Kidney glomerular epithelial cell (primary cell): ENCODE measurements around the gene ASAP2.
"Not testable (repeated sequence)": the region's sequence is repeated elsewhere in the genome, so short reads cannot be mapped to it uniquely, and the experiment has no call there.

Experiments
- DNase-seq: peaks from one replicate; lab custom pipeline; 2025; lab: John Stamatoyannopoulos, UW

ASAP2 gene

DNA sequence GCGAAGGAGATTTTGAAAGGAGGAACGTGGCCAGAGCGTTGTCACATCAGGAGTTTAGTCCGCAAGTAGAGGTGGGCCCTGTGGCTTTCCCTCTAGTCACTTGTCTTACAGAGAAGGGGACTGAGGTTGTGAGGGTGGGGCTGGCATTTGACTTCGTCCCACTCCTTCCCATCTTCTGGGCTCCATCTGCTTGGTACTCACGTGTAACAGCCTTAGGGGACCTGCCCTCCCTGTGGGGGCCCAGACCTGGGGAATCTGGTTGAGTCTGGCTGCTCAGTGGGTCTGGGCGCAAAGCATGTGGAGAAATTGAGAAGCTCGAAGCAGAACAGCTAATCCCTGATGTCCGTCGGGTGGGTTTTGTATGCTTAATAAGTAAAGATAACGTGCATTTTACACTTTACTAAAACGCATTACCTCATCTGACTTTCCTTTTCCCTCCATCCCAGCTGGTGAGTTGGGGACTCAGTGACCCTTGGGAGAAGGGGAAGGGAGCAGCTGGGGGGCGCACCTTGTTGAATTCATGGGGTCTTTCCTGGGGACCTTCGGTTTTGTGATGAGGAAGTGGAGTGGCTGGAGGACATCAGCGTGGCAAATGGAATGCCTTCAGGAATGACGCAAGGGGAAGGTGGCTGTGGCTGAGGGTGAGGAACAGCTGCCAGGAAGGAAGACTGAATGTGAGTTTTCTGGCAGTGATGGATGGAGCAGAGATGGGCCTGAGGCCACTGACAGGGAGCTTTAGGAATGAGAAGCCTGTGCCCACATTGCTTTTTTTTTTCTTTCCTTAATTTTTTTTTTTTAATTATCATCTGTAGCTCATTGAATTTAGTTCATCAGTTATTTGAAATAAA lies 44.8 kb downstream of the ASAP2 start:
- DNase-seq: peak; percentile 55

DNA sequence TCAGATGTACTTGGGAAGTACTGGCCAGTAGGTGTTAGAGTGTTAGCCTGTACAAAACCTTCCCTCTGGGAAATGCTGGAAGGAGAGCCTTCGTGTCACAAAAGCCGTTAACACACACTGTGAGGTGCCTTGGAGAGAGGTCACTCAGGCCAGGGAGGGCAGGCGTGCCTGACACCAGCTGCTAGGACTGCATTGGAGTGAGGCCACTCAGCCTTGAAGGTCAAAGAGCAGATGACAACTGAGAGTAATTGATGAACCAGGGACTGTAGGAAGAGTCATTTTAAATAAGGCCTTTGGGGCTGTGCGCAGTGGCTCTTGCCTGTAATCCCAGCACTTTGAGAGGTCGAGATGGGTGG lies 45.4 kb downstream of the ASAP2 start:
- DNase-seq: no peak

DNA sequence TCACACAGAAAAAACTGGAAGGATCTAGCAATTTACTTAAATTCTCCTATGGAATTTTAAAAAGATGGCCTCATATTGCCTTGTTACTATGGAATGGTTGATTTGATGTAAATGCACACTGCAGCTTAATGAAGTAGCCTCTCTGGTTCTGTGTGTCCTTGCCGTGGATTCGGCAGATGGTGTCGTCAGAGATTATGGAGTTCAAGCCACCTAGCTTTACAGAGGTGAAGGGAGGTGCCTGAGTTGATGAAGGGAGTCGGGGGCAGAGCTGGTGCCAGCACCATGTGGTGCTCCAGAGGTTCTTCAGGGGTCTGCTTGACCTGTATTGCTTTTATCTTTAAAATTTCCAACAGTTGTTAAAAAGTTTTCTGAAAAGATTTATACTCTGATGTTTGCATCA lies 48.8 kb downstream of the ASAP2 start:
- no peak for DNase-seq

DNA sequence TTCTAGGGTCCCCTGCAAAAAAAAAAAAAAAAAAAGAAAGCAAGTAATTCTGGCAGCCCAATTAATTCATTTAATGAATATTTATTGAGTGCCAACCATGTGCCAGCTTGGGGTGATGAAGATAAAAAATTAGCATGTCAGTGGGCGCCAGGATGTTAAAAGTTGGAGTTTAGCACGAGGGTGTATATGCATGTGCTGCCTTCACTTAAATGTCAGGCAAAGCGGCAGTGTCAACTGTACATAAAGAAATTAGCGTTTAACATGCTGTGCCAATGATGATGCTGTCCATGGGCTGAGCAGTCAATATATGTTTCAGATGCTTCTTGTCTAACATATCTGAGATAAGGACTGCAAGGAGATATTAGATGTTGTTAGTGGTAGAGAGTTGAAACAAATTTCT lies 49.5 kb downstream of the ASAP2 start:
- no peak for DNase-seq

DNA sequence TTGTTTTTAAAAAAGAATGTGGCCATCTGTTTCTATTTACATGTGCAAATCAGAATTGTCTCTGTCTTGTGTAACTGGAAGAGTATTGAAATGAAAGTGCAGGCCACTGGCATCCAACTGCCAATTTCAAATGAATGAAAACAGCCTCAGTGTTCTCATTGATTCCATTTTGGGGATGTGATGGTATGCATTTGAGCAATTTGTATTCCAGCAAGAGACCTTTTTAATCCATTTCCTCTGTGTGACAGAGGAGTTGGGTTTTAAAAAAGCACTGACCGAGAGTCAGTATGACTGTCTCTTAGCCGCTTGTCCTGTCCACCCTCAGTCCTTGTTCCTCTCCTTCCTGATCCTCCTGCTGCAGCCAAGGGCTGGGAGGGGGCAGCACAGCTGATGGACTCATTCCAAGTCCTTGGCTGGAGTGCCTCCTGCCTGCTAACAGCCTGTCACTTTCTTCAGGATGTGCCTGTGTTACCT lies 50.0 kb downstream of the ASAP2 start:
- DNase-seq: no peak

DNA sequence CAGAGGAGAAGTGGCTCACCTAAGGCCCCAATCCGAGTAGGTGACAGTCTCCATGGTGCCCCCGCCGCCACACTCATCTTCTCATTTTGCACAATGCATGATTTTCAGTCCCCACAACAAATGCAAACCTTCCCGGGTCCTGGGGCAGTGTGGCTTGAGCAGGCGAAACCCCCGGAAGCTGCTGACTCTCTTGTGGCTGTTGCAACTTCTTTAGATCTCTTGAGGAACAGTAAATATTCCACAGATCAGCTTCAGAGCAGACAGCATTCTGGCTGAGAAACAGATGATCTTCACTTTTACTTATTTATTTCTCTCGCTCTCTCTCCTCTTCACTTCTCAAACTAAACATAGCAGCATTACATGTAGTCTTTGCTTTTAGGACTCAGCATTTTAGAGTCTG lies 51.9 kb downstream of the ASAP2 start:
- DNase-seq: no peak

DNA sequence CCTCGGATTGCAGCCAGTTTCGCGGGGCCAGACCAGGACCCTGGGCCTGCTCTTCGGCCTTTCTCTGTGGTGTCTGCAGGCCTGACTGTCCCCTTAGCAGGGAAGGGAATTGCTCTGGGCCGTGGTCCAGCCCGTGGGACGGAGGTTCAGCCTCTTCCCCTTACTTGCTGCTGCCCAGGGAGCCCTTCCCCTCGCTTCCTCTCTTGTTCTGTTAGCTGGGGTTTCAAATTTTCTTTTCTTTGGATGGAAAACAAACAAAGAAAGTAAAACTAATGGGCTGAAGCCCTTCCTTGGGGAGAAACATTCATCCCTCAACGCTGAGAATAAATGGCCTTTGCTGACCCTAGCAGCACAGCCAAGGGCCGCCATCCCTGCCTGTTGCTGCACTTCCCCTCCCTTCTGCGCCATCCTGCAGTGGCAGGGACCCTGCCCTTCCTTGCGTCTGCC lies 52.4 kb downstream of the ASAP2 start:
- DNase-seq: no peak

DNA sequence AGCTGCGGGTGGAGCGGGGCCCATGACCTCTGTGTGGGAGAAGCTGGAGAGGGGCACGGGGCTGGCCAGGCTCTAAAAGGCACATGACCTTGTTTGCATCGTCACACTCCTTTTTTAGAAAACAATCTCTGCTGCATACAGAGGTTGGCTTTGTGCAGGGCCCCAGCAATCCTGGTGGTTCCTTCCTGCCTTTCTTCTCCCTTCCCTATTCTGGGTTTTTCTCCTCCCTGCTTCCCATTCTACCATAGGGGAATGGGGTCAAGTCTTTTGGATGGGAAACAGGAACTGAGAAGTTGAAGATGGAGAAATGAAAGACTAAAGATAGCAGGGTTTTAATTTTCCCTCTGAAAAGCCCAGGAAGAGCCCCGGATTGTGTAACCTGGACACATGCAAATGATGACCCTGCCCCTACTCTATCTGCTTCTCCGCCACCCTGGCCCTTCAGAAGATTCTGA lies 53.9 kb downstream of the ASAP2 start:
- DNase-seq: no peak

DNA sequence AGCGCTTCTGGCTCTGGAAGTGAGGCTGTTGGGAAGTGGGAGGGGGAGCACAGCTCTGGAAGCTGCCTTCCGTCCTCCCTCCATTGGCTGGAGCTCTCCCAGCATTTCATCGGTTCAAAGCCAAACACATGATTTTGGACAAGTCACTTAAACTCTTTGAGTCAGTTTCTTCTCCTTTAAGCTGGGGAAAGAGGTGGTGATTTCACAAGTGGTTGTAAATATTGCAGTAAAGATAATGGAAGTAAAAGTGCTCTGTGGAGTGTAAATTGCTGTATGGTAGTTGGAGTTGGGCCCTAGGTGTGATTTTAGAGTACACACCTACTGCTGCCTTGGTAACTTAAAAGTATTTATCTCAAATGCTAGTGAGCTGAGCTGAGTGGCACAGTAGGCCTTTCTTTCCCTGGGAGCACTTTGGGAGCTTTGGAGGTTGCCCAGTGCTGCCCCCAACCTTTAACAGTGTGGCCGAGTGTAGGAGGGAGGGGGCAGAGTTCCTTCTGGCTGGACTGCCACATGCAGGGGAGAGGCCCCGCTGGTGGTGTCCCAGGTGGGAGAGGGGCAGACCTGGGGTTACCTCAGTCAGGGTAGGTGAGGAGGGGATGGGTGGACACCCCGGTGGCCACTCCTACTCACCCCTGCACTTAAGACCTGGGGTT lies 54.7 kb downstream of the ASAP2 start:
- DNase-seq: no peak

DNA sequence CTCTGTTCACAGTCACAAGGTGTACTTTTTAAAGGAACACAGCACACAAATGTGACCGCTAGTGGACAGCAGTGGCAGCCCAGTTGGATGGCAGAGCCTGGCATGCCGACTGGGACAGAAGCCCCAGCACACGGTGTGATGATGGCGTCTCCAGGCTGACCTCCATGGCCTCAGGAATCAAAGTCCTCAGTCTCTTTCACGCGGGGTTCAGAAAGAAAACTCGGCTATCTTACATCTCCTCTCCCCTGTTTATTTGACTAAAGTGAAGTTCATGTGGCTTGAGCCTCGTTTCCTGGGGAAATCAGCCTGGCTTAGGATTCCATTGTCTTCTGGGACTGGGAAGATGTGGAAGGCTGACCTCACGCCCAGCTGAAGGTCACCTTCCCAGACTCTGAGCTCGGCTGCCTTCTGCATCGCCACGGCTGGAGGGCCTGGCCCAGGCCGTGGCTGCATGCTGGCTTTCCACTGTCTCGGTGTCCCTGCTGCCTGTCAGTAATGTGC lies 56.1 kb downstream of the ASAP2 start:
- no peak for DNase-seq

DNA sequence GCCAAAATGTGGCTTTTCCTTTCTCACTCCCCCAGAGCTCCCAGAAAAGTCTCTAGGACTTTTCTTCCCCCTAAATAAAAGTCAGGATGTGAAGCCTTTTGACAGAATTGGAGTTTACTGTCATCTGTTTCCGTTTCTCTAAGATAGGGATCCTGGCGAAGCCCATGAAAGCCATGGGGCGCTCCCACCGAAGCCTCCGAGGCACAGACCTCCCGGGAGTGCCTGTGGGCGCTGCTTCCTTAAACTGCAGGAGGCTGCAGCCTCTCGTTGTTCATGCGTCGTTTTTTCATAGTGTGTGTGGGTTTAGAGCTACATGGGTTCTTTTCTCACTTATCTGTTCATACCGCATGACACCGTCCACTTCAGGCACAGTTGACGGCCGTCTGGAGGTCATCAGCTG lies 56.8 kb downstream of the ASAP2 start:
- DNase-seq: no peak

DNA sequence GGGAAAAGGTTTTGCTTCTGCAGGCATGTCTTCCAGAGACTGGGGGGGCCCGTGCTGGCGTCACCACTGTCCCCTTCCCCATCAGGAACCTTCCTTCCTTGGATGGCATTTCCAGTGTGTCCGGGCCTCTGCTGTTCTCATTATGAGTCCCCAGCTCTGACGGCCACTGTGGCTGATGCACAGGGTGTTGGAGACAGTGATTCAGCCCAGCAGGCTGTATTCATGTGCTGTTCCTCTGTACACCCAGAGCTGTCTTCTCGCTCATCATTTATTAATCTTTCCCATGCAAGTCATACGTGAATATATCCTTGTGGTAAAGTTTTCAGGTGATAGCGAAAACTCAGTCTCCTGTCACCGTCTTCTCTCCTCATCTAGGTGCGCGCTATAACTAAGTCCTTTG lies 57.7 kb downstream of the ASAP2 start:
- no peak for DNase-seq

DNA sequence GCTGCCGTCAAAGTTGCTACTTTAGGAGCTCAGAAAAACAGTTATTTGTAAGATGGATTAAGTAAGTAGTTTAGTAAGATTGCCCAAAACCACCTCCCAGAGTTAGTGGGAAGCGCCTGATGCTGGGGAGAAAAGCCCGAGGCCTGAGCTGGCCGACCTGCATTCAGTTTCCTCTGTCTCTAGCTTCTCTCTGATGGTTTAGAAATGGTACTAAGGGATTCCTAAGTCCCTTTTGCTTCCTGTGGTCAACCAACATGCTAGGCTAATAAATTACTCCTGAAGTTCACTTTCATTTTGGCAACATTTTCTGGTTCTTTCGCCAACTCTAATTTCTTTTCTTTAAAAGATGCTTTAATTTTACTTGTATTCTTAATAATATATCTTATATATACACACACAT lies 60.1 kb downstream of the ASAP2 start:
- DNase-seq: no peak

DNA sequence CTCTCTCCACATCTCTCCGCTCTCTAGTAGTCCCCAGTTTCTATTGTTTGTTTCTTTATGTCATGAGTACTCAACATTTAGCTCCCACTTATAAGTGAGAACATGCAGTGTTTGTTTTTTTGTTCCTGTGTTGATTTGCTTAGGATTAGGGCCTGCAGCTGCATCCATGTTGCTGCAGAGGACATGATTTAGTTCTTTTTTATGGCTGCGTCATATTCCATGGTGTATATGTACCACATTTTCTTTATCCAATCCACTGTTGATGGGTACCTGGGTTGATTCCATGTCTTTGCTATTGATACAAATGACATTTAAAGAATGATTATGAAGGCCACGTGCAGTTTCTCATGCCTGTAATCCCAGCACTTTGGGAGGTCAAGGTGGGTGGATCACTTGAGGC lies 60.7 kb downstream of the ASAP2 start:
- DNase-seq: not testable (repeated sequence)

DNA sequence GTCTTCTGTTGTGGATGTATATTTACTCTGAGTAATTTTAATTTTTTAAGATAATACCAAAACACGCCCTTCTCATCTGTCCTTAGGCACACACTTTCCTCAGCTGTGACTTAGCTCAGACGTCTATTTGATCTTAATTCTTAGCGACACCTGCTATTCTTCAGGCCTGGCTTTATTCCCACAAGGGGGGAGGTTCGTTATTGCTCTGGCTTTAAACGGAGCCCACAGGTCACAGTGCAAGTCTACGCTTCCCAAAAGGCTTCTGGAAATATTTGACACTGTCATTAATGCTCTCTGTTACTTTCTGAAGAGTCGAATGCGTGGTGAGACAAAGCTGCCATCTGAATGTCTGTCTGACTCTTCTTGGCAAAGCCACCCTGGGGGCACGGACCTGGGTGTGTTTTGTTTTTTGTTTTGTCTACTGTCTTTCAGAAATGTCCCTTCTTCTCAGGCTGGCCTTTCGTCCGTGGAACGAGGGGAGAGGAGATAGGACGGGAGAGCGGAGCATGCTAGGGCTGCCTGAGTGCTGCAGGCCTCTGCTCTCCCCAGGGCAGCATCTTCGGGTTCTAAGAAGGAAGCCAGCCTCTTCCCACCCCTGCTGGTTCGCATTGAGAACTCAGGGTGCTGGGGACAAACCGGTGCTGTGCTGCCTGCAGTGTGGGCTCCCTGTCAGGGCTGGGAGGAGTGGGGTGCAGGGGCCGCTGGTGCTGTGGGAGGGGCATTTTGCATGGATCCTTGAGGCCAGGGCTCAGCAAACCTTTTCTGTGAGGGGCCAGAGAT lies 61.9 kb downstream of the ASAP2 start:
- no peak for DNase-seq

DNA sequence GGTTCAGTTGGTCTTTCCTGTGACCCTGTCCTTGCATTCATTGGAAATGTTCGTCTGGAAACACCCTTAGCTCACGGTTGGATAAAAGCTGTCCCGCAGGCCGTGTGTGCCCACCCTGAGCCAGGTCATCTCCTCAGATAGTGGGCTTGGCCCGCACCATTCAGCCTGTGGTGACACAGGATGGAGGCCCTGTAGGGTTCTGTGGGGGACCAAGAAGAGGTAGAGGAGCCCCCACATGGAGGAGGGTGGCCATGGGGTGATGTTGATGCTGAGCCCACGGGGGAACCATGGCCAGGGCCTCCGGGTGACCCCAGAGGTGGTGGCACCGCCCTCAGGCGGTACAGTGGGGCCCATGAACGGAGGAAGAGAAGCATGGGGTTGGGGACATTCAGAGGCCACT lies 62.7 kb downstream of the ASAP2 start:
- DNase-seq: no peak

DNA sequence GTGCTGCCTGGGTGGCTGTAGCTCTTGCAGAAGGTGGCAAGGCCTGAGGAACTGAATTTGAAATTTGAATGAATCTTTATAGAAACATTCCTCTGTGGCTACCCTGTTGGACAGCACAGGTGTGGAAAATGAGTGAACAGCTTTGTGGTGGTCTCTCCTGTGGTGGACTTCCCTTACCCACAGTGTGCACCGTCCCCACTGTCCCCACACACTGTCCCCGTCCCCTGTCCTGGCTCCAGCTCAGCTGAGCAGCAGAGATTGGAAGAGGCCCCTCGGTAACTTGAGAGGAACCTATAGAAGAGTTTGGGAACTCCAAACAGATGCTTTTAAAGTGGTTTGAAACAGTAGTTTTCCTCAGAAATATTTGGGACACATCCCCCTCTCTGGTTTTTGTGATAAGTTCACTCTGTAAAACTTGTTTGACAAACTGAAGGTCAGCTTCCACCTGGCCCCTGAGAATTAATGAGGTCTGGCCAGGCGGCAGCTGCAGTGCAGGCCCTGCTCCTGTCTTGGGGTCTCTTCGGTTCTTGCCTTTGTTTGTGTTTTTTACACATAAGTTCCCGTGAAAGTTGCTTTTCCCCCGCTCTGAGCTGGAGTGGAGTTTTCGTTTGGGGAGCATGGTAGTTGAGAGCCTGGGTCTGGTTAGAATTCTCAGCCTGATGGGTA lies 63.2 kb downstream of the ASAP2 start:
- DNase-seq: no peak

DNA sequence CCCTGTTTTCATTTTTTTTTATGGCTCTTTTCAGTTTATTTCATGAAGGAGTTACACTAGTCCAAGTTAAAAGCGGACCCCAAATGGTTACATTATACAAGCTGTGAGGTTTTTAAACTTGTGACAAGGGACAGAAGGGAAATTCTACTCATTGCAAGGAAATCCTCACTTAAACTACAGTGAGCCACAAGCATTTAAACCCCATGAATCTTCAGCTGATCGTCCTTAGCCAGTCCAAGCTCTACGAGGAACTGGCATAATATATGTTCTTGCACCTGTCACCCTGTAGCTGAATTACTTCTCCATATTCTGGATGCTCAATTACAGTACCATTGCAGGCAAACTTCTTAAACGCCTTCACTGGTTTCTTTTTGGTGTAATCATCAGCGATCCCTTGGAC lies 64.5 kb downstream of the ASAP2 start:
- no peak for DNase-seq

DNA sequence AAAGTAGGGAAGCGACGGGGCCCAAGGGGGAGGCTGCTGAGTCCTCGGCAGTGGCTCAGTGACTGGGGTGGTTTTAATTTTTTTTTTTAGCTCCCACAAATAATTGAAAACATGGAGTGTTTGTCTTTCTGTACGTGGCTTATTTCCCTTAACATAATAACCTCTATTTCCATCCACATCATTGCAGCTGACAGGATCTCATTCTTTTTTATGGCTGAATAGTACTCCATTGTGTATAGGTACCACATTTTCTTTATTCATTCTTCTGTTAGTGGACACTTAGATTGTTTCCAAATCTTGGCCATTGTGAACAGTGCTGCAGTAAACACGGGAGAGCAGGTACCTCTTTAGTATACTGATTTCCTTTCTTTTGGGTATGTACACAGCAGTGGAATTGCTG lies 65.1 kb downstream of the ASAP2 start:
- no peak for DNase-seq

DNA sequence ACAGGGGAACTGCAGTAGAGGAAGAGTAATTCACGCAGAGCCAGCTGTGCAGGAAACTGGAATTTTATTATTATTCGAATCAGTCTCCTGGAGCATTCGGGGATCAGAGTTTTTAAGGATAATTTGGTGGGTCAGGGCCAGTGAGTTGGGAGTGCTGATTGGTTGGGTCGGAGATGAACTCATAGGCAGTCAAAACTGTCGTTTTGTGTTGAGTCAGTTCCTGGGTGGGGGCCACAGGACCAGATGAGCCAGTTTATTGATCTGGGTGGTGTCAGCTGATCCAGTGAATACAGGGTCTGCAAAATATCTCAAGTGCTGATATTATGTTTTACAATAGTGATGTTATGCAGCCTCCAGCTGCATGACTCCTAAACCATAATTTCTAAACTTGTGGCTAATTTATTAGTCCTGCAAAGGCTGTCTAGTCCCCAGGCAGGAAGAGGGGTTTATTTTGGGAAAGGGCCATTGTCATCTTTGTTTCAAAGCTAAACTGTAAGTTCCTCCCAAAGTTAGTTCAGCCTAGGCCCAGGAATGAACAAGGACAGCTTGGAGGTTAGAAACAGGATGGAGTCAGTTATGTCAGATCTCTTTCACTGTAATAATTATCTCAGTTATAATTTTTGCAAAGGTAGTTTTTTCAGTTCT lies 67.0 kb downstream of the ASAP2 start:
- DNase-seq: no peak

DNA sequence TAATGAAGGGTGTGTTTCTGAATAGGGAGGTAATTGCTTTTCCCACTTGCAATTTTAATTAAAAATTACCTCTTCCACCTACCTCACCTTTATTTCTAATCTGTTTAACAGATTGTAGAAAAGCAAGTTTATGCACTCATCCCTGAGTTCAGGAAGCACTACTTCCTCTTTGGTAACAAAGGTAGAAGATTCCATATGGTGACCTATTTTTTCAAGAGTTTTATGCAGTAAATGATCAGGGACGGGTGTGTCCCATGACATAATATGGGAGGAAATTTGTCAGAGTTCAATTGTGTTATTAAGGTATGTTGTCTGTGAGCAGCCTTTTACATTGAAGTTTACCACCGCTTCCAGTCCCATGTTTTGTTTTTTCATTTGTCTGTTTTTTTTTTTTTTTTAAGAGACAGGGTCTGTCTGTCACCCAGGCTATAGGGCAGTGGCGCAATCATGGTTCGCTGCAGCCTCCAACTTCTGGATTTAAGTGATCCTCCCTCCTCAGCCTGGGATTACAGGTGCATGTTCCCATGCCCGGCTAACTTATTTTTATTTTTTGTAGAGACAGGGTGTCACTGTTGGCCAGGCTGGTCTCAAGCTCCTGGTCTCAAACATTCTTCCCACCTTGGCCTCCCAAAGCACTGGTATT lies 68.2 kb downstream of the ASAP2 start:
- DNase-seq: no peak
